HG02852 (cell line): ENCODE results near the gene MPPED1.

ENCODE experiments used
- ATAC-seq: cut with Tn5 transposase; IDR thresholded peaks from one replicate; pipeline ENCODE4 v1.9.1; 2021; ENCODE audit warnings: mild to moderate bottlenecking, moderate library complexity; ENCODE audit not compliant: unreplicated experiment

Gene MPPED1

GRCh38 chr22:43491177-43491576 is 79.4 kb downstream of the MPPED1 start:
- ATAC-seq: no peak

- no peak for ATAC-seq
Observed at GRCh38 chr22:43491737-43492136, 79.9 kb downstream of the MPPED1 start.

GRCh38 chr22:43493297-43493696 is 81.5 kb downstream of the MPPED1 start:
- ATAC-seq: no peak

GRCh38 chr22:43497956-43498855 is 86.4 kb downstream of the MPPED1 start:
- ATAC-seq: no peak

- no peak for ATAC-seq
Observed at GRCh38 chr22:43498856-43499253, 87.0 kb downstream of the MPPED1 start.

- ATAC-seq: no peak
Observed at GRCh38 chr22:43500792-43501785, 89.3 kb downstream of the MPPED1 start.

GRCh38 chr22:43501878-43502277 is 90.1 kb downstream of the MPPED1 start:
- ATAC-seq: no peak

GRCh38 chr22:43502306-43502874 is 90.6 kb downstream of the MPPED1 start:
- ATAC-seq: no peak

GRCh38 chr22:43504068-43504467 is 92.3 kb downstream of the MPPED1 start:
- ATAC-seq: no peak

- no peak for ATAC-seq
Observed at GRCh38 chr22:43504666-43505261, 93.0 kb downstream of the MPPED1 start.

- no peak for ATAC-seq
Observed at GRCh38 chr22:43505423-43505822, 93.6 kb downstream of the MPPED1 start.

GRCh38 chr22:43505896-43506295 is 94.1 kb downstream of the MPPED1 start:
- no peak for ATAC-seq

- ATAC-seq: no peak
Observed at GRCh38 chr22:43506487-43506886, 94.7 kb downstream of the MPPED1 start.

- ATAC-seq: no peak
Observed at GRCh38 chr22:43507235-43507634, 95.4 kb downstream of the MPPED1 start.

- ATAC-seq: no peak
Observed at GRCh38 chr22:43508489-43508888, 96.7 kb downstream of the MPPED1 start.

- no peak for ATAC-seq
Observed at GRCh38 chr22:43509337-43509736, 97.5 kb downstream of the MPPED1 start.

GRCh38 chr22:43510281-43511070 is 98.7 kb downstream of the MPPED1 start:
- ATAC-seq: no peak

- ATAC-seq: no peak
Observed at GRCh38 chr22:43511276-43511910, 99.6 kb downstream of the MPPED1 start.

- ATAC-seq: no peak
Observed at GRCh38 chr22:43512279-43512678, 100.5 kb downstream of the MPPED1 start.
